B cell (primary cell): Measurements from ENCODE around the gene LECT2.

Experiments used
- EZH2 ChIP-seq: IDR thresholded peaks from 2 replicates; pipeline ENCODE4 v1.6.1; 2012; ENCODE audit warnings: borderline replicate concordance, low read depth, mild to moderate bottlenecking, moderate library complexity, low read length; ENCODE audit not compliant: insufficient read depth, poor library complexity, severe bottlenecking
- TF ChIP-seq, protein P1 (sequence below): fragments of 200-600 bp; IDR thresholded peaks from one replicate; pipeline ENCODE4 v1.8.0; 2022; ENCODE audit warnings: antibody characterized with exemption, mild to moderate bottlenecking

DNA sequence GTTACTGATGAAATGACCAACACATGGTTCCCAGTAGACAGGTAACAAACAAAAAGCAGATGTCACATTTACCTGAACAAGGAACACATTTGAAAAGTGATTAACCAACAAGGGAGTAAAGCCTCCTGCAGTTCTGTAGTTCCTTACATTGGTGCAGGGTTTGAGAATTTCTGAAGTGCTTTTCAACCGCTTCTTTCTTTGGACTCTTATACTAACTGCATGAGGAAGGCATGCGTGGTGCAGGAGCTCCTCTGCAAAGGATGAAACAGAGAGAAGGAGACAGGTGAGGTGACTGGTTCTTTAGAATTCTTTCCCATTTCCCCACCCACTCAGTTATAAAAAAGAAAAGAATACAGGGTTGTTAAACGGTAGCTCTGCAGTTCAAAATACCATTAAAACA, 54.5 kb downstream of the LECT2 start:
- TF ChIP-seq, protein P1, sequence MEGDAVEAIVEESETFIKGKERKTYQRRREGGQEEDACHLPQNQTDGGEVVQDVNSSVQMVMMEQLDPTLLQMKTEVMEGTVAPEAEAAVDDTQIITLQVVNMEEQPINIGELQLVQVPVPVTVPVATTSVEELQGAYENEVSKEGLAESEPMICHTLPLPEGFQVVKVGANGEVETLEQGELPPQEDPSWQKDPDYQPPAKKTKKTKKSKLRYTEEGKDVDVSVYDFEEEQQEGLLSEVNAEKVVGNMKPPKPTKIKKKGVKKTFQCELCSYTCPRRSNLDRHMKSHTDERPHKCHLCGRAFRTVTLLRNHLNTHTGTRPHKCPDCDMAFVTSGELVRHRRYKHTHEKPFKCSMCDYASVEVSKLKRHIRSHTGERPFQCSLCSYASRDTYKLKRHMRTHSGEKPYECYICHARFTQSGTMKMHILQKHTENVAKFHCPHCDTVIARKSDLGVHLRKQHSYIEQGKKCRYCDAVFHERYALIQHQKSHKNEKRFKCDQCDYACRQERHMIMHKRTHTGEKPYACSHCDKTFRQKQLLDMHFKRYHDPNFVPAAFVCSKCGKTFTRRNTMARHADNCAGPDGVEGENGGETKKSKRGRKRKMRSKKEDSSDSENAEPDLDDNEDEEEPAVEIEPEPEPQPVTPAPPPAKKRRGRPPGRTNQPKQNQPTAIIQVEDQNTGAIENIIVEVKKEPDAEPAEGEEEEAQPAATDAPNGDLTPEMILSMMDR = no peak
- no peak for TF ChIP-seq EZH2
